Measurements from ENCODE around the gene SLC5A5. TPM values are rescaled to one million over a fixed set of nuclear protein-coding genes. Genes with fewer than 3 reads are reported as not detected.

The SLC5A5 gene
- total RNA-seq = not detected

DNA sequence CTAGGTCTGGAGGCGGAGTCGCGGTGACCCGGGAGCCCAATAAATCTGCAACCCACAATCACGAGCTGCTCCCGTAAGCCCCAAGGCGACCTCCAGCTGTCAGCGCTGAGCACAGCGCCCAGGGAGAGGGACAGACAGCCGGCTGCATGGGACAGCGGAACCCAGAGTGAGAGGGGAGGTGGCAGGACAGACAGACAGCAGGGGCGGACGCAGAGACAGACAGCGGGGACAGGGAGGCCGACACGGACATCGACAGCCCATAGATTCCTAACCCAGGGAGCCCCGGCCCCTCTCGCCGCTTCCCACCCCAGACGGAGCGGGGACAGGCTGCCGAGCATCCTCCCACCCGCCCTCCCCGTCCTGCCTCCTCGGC is at the start of gene SLC5A5:
TSS of gene SLC5A5 (plus strand) at position 68 of the 373 bp plus-strand sequence. CDS start 375 bp downstream, outside the sequence.
- TF ChIP-seq, protein P1, sequence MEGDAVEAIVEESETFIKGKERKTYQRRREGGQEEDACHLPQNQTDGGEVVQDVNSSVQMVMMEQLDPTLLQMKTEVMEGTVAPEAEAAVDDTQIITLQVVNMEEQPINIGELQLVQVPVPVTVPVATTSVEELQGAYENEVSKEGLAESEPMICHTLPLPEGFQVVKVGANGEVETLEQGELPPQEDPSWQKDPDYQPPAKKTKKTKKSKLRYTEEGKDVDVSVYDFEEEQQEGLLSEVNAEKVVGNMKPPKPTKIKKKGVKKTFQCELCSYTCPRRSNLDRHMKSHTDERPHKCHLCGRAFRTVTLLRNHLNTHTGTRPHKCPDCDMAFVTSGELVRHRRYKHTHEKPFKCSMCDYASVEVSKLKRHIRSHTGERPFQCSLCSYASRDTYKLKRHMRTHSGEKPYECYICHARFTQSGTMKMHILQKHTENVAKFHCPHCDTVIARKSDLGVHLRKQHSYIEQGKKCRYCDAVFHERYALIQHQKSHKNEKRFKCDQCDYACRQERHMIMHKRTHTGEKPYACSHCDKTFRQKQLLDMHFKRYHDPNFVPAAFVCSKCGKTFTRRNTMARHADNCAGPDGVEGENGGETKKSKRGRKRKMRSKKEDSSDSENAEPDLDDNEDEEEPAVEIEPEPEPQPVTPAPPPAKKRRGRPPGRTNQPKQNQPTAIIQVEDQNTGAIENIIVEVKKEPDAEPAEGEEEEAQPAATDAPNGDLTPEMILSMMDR (IDR thresholded peaks at IDR 0.05 in 4 of 5, conservative IDR thresholded peaks at IDR 0.05 in 1 of 5) = no peak
- no peak for TF ChIP-seq POLR2A (IDR thresholded peaks at IDR 0.05)
- Histone ChIP-seq H3K27me3 (peaks cover 54 to 68% (median 64%) of the 10 kb centered on the region in 3 donors), H3K4me3 (no peak within 1 kb of the TSS), H3K27ac (no peak within 1 kb of the TSS), H3K36me3 (no peaks in the 10 kb centered on the region), H3K9me3 (no peaks in the 10 kb centered on the region), H3K4me1 (no peaks in the 10 kb centered on the region)
- in situ Hi-C loops (cut with MboI; ENCODE audit: low sequenced_read_pairs in 4 of 4) (loop anchor here in 1 of 4 donors (25.0 kb wide), 1 partner anchor 115 kb away; no protein-coding TSS in a partner anchor), intact Hi-C loops (cut with DNase I; ENCODE audit: low total_unique reads) (no loop called here)
- no peak for ATAC-seq
- DNase-seq = no peak

GRCh38 chr19:17824339-17824738 is 47.4 kb upstream of the SLC5A5 start:
- peaks cover 16 to 28% (median 21%) of the 10 kb centered on the region in 3 donors for H3K27me3 ChIP-seq
- no peak for ATAC-seq
- intact Hi-C loops (cut with DNase I; ENCODE audit: low total_unique reads) = no loop called here

GRCh38 chr19:17826508-17827056 is 45.2 kb upstream of the SLC5A5 start:
- TF ChIP-seq POLR2A (IDR thresholded peaks at IDR 0.05) = no peak
- TF ChIP-seq, protein P1 (IDR thresholded peaks at IDR 0.05 in 4 of 5, conservative IDR thresholded peaks at IDR 0.05 in 1 of 5) = no peak
- in situ Hi-C loops (cut with MboI; ENCODE audit: low sequenced_read_pairs in 4 of 4) = no loop called here

More at GRCh38 chr19:17824339-17824738, 47.4 kb upstream of the SLC5A5 start:
- DNase-seq = no peak
- H3K27ac ChIP-seq = no peak overlapping the region
- H3K4me3 ChIP-seq = no peak overlapping the region
- H3K4me1 ChIP-seq = no peaks in the 10 kb centered on the region
- no peak for TF ChIP-seq POLR2A (IDR thresholded peaks at IDR 0.05)
- TF ChIP-seq, protein P1 (IDR thresholded peaks at IDR 0.05 in 4 of 5, conservative IDR thresholded peaks at IDR 0.05 in 1 of 5) = no peak
- no peaks in the 10 kb centered on the region for H3K36me3 ChIP-seq
- H3K9me3 ChIP-seq = no peaks in the 10 kb centered on the region
- in situ Hi-C loops (cut with MboI; ENCODE audit: low sequenced_read_pairs in 4 of 4) = no loop called here

DNA sequence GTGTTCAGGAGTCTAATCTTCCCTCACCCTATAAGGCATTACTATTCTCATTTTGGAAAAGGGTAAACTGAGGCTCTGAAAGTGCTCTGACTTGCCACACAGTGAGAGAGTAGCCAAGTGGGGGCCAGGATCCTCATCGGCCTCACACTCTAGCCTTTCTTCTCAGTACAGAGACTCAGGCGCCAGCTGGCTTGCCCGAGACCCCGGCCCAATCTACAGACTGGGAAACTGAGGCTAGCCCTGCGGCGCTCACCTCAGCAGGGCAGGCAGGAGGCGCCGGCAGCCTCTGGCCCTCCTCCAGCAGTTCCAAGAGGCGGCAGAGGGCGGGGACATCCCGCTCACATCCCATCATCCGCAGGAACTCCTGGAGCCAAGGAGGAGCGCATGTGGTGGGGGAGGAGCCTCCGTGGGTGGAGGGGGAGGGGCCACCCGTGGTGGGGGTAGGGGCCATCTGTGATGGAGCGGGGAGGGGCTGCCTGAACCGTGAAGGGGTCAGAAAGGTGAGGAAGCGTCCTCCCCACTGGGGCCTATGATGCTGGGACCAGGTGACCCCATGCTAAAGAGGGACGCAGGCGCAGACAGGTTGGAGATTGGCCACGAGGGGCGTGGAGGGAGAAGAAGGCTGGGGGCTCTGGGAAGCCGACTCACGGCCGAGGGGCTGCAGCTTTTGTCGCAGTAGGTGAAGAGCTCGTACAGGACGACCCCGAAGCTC is 41.7 kb upstream of the SLC5A5 start:
- DNase-seq (no peak), ATAC-seq (no peak)
- intact Hi-C loops (cut with DNase I; ENCODE audit: low total_unique reads) = no loop called here
- H3K27ac ChIP-seq = no peak overlapping the region
- peaks cover 39 to 60% (median 56%) of the 10 kb centered on the region in 3 donors for H3K27me3 ChIP-seq
- H3K4me1 ChIP-seq = no peaks in the 10 kb centered on the region
- no peak overlapping the region for H3K4me3 ChIP-seq
- H3K9me3 ChIP-seq = no peaks in the 10 kb centered on the region
- TF ChIP-seq, protein P1 (IDR thresholded peaks at IDR 0.05 in 4 of 5, conservative IDR thresholded peaks at IDR 0.05 in 1 of 5) = no peak
- TF ChIP-seq POLR2A (IDR thresholded peaks at IDR 0.05) = no peak
- no peaks in the 10 kb centered on the region for H3K36me3 ChIP-seq
- in situ Hi-C loops (cut with MboI; ENCODE audit: low sequenced_read_pairs in 4 of 4) = no loop called here

More at GRCh38 chr19:17826508-17827056, 45.2 kb upstream of the SLC5A5 start:
- no peak overlapping the region for H3K4me3 ChIP-seq
- H3K27ac ChIP-seq = no peak overlapping the region
- intact Hi-C loops (cut with DNase I; ENCODE audit: low total_unique reads) = no loop called here
- ATAC-seq (no peak), DNase-seq (no peak)
- no peaks in the 10 kb centered on the region for H3K36me3 ChIP-seq
- H3K27me3 ChIP-seq = peaks cover 32 to 51% (median 42%) of the 10 kb centered on the region in 3 donors
- no peaks in the 10 kb centered on the region for H3K4me1 ChIP-seq
- no peaks in the 10 kb centered on the region for H3K9me3 ChIP-seq
